GM12874 (cell line): ENCODE results near the gene RAB17.
A peak's percentile ranks its signal among the peaks of the same experiment; 100 is the strongest.

ENCODE experiments used
- TF ChIP-seq, protein P1 (sequence below): IDR thresholded peaks from 2 replicates; pipeline ENCODE4 v1.5.1; 2011; ENCODE audit warnings: low read depth, mild to moderate bottlenecking, control low read depth, low read length, moderate library complexity; ENCODE audit not compliant: insufficient read depth

RAB17 gene

DNA sequence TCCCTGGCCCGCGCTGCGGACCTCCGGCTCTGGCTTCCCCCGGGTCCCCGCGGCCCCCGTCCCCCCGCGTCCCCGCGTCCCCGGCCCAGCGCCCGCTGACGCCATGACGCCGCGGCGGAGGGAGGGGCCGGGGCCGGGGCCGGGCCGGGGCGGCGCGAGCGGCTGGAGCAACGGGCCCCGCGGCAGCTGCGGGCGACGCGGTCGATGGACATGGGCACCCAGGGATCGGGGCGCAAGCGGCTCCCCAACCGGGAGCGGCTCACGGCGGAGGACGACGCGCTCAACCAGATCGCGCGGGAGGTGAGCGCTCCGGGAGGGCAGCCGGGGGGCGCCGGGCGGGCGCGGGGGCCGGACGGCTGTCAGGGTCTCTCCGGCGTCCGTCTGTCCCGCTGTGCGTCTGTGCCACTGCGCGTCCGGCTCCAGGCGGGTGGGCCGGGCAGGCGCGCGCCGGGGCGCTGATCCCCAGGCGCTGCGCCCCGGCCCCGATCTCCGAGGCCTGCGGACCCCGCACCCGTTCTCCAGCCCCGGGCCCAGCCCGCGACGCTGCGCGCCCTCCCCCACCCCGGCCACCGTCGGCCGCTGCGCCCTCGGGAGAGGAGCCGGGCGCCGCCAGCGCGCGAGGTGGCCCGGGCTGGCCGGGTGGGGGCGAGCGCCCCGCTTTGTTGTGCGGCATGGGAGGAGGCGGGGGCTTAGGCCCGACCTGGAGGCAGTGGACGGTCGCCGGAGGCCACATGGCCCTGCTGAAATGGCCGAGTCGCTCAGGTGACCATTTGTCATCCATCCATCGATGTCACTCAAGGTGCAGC is 37.1 kb upstream of the RAB17 start, which contains the start of gene LRRFIP1:
LRRFIP1 (plus strand) TSS at position 147 of the 806 bp plus-strand sequence; CDS start at position 205, 58 bp downstream.
- TF ChIP-seq, protein P1, sequence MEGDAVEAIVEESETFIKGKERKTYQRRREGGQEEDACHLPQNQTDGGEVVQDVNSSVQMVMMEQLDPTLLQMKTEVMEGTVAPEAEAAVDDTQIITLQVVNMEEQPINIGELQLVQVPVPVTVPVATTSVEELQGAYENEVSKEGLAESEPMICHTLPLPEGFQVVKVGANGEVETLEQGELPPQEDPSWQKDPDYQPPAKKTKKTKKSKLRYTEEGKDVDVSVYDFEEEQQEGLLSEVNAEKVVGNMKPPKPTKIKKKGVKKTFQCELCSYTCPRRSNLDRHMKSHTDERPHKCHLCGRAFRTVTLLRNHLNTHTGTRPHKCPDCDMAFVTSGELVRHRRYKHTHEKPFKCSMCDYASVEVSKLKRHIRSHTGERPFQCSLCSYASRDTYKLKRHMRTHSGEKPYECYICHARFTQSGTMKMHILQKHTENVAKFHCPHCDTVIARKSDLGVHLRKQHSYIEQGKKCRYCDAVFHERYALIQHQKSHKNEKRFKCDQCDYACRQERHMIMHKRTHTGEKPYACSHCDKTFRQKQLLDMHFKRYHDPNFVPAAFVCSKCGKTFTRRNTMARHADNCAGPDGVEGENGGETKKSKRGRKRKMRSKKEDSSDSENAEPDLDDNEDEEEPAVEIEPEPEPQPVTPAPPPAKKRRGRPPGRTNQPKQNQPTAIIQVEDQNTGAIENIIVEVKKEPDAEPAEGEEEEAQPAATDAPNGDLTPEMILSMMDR: no peak

DNA sequence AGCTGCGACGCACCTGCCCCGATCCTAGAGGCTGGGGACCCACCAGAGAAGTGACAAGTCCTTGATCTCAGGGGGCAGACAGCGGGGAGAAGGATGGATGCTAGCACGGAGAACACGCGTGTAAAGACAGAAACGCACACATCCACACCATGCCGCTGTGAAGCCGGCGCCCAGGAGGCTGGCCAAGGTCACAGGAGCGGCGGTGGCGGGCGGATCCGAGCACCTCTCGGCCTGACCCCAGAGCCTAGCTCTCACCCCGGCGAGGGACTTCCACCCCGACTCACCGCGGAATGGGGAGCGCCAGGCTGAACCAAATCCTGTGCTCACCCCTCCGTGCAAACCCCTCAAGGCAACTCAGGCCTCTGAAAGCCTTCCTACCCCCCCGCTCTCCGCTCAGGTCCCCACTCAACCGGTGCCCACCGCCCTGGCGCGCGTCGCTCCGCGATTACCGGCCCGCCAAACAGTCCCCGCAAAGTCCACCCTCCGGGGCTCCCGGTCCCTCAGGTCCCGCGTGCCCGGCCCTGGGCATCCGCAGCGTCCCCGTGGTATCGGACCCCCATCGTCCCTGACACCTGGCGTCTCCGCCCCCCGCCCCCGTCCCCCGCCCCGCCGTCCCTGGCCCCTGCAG is 36.4 kb upstream of the RAB17 start:
- TF ChIP-seq, protein P1: no peak

DNA sequence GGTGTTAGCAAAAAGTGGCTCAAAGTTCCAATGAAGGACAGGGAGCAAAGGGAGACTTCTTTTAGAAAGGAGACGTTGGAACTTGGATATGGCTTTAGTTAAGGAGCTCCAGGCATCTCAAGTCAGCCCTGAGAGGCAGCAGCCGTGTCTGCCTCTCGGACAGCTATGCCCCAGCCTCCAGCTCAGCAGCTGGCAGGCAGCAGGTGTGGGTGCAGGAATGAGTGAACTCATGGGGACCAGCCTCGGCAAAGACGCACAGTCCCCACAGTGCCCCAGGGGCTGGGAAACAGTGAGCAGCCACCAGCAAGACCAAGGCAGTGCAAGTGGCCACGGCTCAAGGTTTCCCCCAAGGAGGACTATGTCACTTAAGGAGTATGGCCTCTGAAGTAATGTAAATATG is 35.2 kb upstream of the RAB17 start:
- TF ChIP-seq, protein P1: no peak

DNA sequence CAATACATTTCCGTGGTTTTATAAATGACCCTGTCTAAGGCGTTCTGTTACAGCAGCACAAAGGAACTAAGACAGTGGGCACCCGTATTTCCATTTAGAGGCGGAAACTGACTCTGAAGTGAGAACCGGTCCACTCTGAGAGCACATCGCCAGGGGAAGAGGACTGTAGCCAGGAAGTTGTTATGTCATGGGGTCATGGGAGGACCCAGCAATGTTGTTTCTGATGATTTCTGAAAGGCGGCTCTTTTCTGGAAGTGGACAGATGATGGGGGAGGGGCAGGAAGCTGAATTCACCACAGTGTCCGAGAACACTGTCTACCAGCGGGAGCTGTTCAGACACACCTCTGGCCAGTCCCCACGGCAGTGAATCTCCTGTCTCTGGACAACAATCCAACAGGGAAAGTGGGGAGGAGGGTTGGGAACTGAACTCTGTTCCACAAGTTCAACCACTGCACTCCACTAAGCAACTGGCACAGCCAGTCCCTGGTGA is 34.7 kb upstream of the RAB17 start:
- TF ChIP-seq, protein P1: no peak

DNA sequence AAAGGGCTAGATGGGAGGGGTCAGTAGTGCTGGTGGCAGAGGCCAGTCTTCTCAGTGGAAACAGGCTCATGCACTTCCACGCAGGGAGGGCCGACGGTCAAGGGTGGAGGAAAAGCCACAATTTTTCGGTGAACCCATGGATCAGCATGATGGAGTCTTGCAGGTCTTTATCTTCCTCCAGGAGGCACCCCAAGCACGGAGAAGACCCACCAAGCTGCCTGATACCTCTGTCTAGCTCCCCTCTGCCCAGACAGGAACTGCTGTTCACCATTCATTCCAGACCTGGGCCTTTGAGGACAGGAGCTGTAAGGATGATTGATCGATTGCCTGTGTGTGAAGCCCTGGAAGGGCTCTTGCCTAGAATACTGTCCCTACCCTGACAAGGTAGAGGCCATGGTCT is 34.0 kb upstream of the RAB17 start:
- TF ChIP-seq, protein P1: peak; percentile 22; the same call in 1 of the 2 replicates

DNA sequence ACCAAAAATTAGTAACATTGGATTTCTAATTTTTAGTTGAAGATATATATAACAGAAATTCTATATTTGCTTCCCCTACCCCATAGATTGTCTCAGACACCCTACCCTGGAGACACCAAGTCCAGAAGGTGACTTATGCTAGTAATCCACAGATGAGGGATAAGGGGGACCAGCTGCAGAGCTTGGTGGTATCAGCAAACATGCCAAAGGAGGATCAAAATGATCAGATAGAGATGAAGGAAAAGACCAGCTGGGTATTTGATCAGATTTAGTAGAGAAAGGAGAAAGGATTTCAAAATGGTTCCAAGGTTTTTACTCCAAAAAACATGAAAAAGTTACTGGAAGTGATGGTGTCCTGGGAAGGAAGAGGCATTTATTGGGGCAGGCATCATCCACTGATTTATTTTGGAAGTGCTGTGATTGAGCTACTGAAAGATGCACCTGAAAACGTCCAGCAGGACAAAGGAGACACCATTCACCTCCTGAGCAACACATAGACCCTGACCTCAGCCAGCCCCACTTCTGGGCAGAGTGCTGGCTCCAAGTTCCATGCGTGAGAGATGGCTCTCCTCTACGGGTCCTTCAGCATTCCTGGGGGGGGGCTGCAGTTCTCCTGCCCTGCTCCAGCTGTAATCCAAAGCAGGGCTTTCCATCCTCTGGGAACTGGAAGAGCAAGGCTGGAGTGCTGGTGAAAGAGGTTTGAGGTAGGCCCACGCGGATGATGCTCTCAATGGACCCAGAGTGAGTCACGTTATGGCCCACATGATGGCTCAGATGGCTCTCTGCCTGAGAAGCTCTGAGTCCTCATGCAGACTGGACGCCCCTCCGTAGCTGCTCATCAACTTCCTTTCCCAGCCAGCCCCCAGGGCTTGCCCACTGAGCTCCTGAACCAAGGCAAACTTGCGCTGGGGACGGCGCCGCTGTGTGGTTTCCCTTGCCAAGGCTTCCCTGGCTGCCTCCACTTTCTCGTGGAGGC is 33.2 kb upstream of the RAB17 start:
- TF ChIP-seq, protein P1: no peak
